ENCODE measurements around the gene CEP192. TPM values are rescaled to one million over a fixed set of nuclear protein-coding genes. Genes with fewer than 3 reads are reported as not detected.

The CEP192 gene
- polyA plus RNA-seq, 3 donors = 3.0 to 29.6 (median 3.7) TPM

DNA sequence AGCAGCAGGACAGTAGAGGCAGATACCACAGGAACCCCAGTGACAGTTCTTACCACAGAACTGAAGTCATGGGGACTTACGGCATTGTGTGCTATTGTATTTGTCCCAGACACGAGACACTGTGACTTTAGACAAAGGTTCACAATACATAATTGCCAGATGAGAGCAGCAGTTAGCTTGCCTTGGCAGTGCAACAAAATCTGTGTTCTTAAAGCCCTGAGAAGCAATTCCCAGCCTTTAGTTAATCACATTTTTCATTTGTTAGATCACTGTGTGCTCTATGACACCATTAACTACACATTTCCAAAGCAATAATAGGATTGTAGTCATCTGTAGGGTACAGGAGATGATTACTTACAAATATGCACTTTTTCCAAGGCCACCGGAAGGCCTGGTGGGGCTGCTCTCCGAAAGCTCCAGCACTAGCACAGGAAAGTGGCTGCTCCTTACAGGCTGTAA, 129.8 kb downstream of the CEP192 start:
- Mint-ChIP-seq H3K27ac (no peak overlapping the region), H3K4me3 (no peak overlapping the region), H3K27me3 (ENCODE audit: low read depth in 3 of 3) (no peaks in the 10 kb centered on the region), H3K4me1 (no peaks in the 10 kb centered on the region), H3K9me3 (no peaks in the 10 kb centered on the region), H3K36me3 (peaks cover 58 to 77% of the 10 kb centered on the region in 2 donors)
- WGBS (ENCODE audit: insufficient coverage) = 100% methylated on average over 2 of the region's 4 CpGs
- TF ChIP-seq, protein P1, sequence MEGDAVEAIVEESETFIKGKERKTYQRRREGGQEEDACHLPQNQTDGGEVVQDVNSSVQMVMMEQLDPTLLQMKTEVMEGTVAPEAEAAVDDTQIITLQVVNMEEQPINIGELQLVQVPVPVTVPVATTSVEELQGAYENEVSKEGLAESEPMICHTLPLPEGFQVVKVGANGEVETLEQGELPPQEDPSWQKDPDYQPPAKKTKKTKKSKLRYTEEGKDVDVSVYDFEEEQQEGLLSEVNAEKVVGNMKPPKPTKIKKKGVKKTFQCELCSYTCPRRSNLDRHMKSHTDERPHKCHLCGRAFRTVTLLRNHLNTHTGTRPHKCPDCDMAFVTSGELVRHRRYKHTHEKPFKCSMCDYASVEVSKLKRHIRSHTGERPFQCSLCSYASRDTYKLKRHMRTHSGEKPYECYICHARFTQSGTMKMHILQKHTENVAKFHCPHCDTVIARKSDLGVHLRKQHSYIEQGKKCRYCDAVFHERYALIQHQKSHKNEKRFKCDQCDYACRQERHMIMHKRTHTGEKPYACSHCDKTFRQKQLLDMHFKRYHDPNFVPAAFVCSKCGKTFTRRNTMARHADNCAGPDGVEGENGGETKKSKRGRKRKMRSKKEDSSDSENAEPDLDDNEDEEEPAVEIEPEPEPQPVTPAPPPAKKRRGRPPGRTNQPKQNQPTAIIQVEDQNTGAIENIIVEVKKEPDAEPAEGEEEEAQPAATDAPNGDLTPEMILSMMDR (IDR thresholded peaks at IDR 0.05) = no peak
- Histone ChIP-seq H3K9ac (ENCODE audit: insufficient read depth, low read length, poor library complexity, severe bottlenecking) (no peak overlapping the region), H3K9me3 (replicated peaks in 1 of 2; ENCODE audit: control insufficient read depth in 1 of 2, insufficient read depth in 1 of 2, low read length in 2 of 2) (no peaks in the 10 kb centered on the region), H3K27ac (ENCODE audit: low read depth in 1 of 2, low read length in 2 of 2) (no peak overlapping the region), H3K79me2 (ENCODE audit: insufficient read depth, low read length) (no peaks in the 10 kb centered on the region), H3K27me3 (ENCODE audit: control insufficient read depth in 2 of 2, insufficient read depth in 2 of 2, low read length in 2 of 2) (no peaks in the 10 kb centered on the region), H2AFZ (ENCODE audit: insufficient read depth, low read depth, low read length, poor library complexity, severe bottlenecking) (no peak overlapping the region), H3K4me3 (replicated peaks in 1 of 3; ENCODE audit: low read depth in 2 of 3, low read length in 3 of 3) (no peak overlapping the region), H3K36me3 (replicated peaks in 1 of 2; ENCODE audit: control insufficient read depth in 1 of 2, insufficient read depth in 2 of 2, low read length in 2 of 2) (peaks cover 42 to 98% of the 10 kb centered on the region in 2 donors), H4K20me1 (ENCODE audit: insufficient read depth, low read length) (no peaks in the 10 kb centered on the region), H3K4me2 (replicated peaks; ENCODE audit: extremely low read depth, low read length, poor library complexity, severe bottlenecking) (no peak overlapping the region), H3K4me1 (ENCODE audit: control insufficient read depth in 1 of 2, insufficient read depth in 2 of 2, low read length in 2 of 2) (no peaks in the 10 kb centered on the region)
- DNase-seq = no peak
- intact Hi-C loops (cut with micrococcal nuclease) = no loop called here

DNA sequence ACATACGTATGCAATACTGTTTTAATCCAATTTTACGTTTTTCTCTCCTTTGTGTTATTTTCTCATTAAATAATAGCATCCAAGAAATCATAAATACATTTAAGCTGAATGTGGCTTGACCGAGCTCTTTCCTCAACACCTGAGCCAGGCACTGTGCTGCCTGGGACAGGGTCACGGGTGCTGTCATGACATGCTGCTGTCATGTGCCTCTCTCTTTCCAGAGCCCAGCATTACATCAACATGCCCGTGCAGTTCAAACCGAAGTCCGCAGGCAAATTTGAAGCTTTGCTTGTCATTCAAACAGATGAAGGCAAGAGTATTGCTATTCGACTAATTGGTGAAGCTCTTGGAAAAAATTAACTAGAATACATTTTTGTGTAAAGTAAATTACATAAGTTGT, 133.2 kb downstream of the CEP192 start:
- H4K20me1 ChIP-seq (ENCODE audit: insufficient read depth, low read length) = no peaks in the 10 kb centered on the region
- intact Hi-C loops (cut with micrococcal nuclease) = no loop called here
- Mint-ChIP-seq H3K9me3 (no peaks in the 10 kb centered on the region), H3K27me3 (ENCODE audit: low read depth in 3 of 3) (no peaks in the 10 kb centered on the region), H3K4me1 (no peaks in the 10 kb centered on the region), H3K4me3 (no peak overlapping the region), H3K36me3 (peaks cover 49 to 67% of the 10 kb centered on the region in 2 donors), H3K27ac (peak overlapping the region in 1 of 7 donors; percentile 20)
- H3K27me3 ChIP-seq (ENCODE audit: control insufficient read depth in 2 of 2, insufficient read depth in 2 of 2, low read length in 2 of 2) = no peaks in the 10 kb centered on the region
- H3K27ac ChIP-seq (ENCODE audit: low read depth in 1 of 2, low read length in 2 of 2) = no peak overlapping the region
- H3K9me3 ChIP-seq (replicated peaks in 1 of 2; ENCODE audit: control insufficient read depth in 1 of 2, insufficient read depth in 1 of 2, low read length in 2 of 2) = no peaks in the 10 kb centered on the region
- H3K4me2 ChIP-seq (replicated peaks; ENCODE audit: extremely low read depth, low read length, poor library complexity, severe bottlenecking) = no peak overlapping the region
- H3K79me2 ChIP-seq (ENCODE audit: insufficient read depth, low read length) = no peaks in the 10 kb centered on the region
- H3K36me3 ChIP-seq (replicated peaks in 1 of 2; ENCODE audit: control insufficient read depth in 1 of 2, insufficient read depth in 2 of 2, low read length in 2 of 2) = peaks cover 26 to 96% of the 10 kb centered on the region in 2 donors
- H2AFZ ChIP-seq (ENCODE audit: insufficient read depth, low read depth, low read length, poor library complexity, severe bottlenecking) = no peak overlapping the region
- H3K4me1 ChIP-seq (ENCODE audit: control insufficient read depth in 1 of 2, insufficient read depth in 2 of 2, low read length in 2 of 2) = no peaks in the 10 kb centered on the region
- H3K9ac ChIP-seq (ENCODE audit: insufficient read depth, low read length, poor library complexity, severe bottlenecking) = no peak overlapping the region
- DNase-seq = no peak
- WGBS (ENCODE audit: insufficient coverage) = 89% methylated on average over 3 of the region's 8 CpGs
- no peak overlapping the region for H3K4me3 ChIP-seq (replicated peaks in 1 of 3; ENCODE audit: low read depth in 2 of 3, low read length in 3 of 3)
- TF ChIP-seq, protein P1 (IDR thresholded peaks at IDR 0.05) = no peak
